Kidney capillary endothelial cell (primary cell): ENCODE results near the gene ACO1.

Experiments
- DNase-seq: peaks from one replicate; pipeline ENCODE4 v3.0.0-alpha.2; 2018; ENCODE audit warnings: low spot score

The ACO1 gene

DNA sequence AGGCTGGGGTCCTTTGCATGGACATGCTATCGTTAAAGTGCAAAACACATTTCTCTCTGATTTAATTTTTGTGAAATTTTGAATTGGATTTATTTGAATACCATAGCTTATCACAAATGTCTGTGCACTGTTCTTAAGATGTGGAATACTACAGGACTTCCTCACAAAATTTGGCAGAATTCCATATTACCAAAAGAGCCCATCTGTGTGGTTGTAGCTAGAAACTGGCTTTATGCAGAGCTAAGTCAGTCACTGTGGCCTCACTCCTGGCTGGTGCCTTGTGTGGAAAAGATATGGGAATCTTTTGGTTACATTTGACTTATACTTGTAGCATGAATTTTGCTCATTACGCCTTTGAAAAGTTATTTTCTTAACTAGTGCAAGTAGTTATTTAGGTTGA, 35.5 kb downstream of the ACO1 start:
- no peak for DNase-seq

DNA sequence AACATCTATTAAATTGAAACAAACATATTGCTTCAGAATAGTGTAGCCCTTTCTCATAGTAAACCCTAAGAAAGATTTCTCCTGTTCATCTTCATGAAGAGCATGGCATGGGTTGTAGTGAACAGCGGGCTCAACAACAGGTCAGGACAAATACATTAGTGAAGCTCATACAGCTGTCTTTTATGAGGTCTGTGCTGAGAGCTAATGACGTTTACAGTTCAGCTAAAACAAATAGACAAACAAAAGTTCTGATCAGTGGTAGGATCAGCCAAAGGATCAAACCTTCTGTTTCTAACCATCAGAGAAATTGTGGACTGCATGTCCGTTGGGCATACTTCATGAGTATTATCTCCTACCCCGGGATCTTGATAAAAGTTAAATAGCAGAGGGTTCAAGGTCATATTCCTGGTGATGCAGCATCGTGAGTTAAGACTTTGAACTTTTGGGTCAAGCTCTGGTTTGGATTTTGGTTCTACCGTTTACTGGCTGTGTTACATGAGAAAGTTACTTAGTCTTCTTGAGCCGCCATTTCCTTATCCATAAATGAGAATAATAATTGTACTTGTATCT, 37.9 kb downstream of the ACO1 start:
- DNase-seq = no peak

DNA sequence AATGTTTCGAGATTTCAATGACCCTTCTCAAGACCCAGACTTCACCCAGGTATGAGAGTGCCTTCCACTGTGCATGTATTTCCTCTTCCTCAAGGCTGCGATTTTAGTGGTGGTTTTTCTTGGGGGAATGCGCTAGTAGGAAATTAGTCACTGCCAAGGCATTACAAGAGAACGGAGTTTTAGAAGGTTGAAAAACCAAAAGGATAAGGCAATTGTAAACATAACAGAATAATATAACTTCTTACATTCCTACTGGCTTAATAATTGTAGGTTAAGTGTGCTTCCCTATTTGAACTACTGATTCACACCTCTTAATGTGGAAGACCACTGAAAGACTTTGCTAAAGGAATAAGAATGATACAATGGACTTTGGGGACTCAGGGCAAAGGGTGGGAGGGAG, 38.9 kb downstream of the ACO1 start:
- peak; percentile 33 for DNase-seq

DNA sequence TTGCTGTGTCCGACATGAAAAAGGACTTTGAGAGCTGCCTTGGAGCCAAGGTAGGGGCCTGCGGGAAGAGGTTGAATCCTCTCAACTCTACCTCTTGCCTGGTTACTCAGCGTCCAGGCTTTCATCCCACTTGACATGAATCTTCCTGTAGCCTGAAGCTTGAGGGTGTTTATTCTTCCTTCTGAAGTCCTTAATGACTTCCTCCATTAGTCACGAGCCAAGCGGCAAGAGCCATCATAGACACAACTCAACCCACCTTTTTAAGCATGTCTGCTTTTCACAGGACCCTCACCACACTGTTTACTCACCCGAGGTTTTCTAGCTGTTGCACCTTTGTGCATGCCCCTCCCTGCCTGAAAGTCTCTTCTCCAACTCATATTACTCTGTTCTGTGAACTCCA, 40.2 kb downstream of the ACO1 start:
- DNase-seq = peak; percentile 7

DNA sequence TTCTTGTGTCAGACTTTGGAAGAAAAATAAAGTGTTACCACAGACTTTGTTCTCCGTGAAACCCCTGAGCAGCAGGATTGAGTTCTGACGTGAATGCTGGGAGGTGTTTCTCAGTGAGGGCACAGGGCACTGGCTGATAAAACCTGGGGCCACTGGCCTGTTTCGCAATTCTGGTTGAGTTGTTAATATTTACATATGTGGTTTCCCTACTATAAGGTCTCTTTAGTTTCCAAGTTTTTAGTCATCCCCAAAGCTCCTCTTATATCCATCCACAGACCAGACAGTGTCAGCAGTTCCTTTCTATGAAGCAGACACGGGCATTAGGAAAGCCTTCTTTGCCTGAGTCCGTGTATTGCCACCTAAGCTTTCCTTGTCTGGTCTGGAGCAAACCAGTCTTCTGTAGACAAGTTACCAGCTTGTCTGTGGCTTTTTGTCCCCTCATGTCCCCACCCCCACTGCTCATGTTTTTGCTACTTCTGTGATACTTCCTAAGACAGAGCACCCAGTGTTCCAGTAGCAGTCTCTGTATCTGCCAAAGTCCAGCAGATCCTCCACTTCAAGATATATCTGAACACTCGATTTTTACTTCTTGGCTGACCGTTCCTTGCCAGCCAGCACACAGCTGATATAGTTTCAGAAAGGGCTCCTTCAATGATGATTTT, 42.0 kb downstream of the ACO1 start:
- no peak for DNase-seq

DNA sequence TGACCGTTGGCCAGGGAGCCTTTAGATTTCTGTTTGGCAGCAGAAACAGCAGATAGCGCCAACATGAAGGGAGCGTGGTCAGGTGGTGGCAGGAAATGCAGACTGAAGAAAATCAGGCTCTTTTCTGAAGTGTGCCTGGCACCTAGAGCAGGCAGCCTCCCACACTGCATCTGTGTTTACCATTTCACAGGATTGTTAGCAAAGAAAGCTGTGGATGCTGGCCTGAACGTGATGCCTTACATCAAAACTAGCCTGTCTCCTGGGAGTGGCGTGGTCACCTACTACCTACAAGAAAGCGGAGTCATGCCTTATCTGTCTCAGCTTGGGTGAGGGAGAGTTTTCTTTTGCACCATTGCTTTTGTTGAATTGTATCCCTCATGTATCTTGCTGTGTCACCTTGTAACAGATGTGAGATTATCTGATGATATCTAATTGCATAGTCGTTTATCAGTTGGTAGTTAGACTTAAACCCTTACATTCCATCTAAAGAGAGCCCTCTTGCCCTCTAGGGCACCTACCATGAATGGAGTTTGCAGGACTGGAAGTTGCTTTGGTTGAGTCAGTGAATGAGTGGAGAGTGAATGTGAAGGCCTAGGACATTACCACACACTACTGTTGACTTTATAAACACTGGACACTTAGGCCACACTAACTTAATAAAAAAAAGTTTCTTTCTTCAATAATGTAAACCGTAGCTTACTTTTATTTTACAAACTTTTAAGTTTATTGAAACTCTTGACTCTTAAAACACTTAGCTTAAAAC, 42.8 kb downstream of the ACO1 start:
- DNase-seq = no peak

DNA sequence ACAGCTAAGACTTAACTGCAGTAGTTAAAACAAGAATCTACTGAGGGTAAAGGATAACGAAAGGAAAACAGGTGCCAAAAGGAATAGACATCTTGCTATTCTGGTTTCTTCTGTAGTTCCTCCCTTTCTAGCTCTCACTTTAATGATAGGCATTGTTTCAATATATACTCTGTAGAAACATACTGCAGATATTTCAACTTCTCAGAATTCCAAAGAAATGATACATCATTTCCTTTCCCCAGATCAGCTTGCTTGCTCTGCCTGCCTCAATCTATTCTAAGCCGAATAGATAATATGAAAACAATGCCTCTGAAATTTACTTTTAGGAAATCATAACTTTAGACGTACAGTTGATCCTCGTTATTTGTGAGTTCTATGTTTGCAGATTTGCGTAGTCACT, 46.3 kb downstream of the ACO1 start:
- DNase-seq = peak; percentile 78

DNA sequence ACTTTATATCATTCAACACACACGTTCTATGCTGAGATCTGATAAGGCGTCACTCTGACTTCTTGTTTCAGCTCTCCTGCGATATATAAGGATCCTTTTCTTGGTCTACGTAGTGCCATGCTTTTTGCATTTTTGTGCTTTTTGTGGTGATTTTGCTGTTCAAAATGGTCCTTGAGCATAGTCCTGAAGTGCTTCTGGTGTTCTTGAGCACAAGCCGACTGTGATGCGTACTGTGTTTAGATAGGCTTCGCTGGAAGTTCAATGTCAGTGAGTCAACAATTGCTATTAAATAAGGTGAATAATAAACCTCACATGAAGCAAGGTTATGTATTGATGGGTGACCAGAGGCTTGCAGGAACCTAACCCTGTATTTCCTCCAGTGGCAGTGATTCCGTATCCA, 46.8 kb downstream of the ACO1 start:
- DNase-seq = no peak

DNA sequence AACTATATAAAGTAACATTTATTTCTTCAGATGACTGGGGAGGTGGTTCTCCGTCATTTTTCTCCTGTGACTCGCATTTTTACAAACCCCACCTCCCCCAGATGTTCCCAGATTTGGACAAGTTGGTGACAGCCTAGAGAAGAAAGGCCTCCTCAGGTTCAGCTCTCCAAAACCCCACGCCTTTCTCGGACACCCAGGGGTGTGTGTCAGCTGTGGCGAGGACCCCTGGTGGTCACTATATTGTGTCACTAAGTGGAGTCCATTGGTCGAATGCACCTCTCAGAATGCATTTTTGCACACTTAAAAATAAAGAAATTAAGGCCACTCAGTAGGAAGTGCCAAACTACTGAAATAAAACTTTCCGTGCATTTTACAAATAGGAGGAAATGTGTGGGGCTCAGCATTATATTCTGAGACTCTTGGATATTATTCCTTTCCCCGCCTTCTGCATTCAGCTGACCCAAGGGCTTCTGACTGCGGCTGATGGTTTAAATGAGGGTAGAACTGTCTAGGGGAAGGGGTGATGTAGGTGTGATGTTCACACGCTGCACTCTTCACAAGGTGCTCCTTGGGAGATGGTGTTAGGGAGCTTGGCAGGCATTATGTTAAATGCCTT, 47.6 kb downstream of the ACO1 start:
- peak; percentile 20 for DNase-seq

DNA sequence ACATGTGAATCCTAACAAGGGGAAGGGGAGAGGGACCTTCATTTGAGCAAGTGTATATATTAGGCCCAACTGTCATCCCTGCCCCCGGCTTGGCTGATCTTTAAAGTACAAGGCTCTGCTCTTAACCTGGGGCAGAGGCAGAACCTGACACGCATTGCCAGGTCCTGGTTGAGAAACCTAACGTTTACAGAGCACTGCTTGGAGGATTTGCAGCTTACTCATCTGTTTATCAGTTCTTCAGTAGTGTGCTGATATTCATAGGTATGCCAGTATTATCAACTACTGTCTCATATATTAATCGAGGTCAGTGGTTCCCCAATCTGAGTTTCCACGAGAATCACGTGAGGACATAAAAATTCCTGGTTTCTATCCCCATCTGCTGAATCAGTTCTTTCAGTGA, 50.4 kb downstream of the ACO1 start:
- no peak for DNase-seq

DNA sequence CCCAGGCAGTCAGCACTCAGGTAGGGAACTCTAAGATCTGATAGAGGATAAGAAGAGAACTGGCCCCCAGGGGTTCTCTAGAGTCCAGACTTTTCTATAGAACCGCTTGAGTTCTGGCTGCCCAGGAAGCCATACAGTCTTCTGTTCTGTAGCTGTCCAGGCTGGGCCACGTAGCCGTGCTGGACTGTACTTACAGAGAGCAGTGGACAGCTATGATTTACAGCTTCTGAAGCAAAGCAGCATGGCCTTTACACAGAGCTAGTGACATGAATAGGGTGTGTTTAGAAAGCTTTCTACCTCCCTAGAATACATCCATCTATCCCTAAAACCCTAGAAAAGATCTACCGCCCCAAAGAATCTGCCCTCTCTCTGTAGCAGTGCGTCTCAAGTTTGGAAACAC, 57.2 kb downstream of the ACO1 start:
- DNase-seq = no peak

DNA sequence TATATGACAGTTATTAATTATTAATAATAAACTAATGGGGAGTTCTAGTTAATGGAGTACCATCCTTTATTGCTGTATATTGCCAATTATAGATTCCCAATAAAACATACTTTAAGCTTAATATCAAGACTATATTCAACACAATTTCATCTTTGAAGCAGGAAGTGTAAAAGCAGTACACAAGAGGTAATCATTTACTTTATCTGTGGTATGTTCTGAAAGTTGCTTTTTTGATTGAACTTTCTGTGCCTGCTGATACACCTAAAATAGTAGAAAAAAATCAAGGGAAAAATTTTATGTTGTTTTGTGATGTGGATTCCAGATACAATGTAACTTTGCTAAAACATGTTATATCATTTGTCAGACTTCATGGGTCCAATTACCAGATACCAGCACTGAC, 58.0 kb downstream of the ACO1 start:
- DNase-seq = no peak

DNA sequence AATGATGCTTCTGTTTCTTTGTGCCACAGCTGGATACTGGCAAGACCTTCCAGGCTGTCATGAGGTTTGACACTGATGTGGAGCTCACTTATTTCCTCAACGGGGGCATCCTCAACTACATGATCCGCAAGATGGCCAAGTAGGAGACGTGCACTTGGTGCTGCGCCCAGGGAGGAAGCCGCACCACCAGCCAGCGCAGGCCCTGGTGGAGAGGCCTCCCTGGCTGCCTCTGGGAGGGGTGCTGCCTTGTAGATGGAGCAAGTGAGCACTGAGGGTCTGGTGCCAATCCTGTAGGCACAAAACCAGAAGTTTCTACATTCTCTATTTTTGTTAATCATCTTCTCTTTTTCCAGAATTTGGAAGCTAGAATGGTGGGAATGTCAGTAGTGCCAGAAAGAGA, 65.5 kb downstream of the ACO1 start:
- no peak for DNase-seq

DNA sequence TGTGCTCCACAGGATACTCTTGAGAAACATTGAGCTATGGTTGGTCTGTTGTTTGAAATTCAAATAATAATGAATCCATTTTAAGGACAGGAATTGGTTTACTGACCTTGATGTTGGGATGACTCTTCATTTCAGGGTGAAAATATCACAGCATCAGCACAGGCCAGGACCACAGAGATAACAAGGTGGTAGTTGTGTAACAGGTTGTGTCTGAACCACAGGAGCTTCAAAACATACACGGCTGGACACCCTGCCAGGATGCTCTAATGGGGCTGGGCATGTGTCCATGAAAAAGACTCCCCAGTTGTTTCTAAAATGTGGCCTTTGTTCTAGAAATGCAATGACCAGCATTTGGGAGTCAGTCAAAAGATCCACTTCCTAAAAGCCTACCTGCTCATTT, 69.8 kb downstream of the ACO1 start:
- no peak for DNase-seq

DNA sequence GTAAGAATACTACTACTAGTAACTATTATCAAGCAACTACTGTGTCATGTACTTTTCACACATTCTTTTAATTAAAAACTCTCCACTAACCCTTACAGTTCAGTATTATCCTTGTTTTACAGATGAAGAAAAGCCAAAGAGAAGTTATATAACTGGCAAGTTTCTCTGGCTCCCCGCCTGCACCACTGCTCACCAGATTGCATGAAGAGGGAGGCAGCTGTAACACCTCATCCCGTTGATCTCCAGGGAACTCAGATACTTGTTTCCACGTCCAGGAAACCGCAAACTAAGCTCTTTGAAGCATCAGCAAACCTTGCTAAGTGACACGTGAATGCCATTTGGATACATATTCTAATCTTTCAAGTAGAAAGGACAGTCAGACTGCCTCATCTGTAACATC, 71.3 kb downstream of the ACO1 start:
- DNase-seq = no peak

DNA sequence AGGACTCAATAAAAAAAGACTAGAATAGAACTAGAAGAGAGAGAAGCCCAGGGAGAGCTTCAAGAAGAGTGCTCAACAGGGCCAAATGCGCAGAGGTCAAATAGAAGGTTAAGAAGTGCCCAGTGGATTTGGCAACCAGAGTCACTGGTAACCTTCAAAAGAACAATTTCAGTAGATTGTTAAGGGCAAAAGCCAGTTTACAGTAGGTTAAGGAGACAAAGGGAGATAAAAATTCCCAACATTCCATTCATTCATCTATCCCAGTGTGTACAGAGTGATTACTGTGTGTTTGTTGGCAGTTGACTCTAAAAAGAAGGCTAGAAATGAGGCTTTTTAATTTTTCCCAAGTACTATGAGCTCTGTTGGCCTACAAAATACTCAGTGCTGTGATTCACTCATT, 72.1 kb downstream of the ACO1 start:
- DNase-seq = no peak

DNA sequence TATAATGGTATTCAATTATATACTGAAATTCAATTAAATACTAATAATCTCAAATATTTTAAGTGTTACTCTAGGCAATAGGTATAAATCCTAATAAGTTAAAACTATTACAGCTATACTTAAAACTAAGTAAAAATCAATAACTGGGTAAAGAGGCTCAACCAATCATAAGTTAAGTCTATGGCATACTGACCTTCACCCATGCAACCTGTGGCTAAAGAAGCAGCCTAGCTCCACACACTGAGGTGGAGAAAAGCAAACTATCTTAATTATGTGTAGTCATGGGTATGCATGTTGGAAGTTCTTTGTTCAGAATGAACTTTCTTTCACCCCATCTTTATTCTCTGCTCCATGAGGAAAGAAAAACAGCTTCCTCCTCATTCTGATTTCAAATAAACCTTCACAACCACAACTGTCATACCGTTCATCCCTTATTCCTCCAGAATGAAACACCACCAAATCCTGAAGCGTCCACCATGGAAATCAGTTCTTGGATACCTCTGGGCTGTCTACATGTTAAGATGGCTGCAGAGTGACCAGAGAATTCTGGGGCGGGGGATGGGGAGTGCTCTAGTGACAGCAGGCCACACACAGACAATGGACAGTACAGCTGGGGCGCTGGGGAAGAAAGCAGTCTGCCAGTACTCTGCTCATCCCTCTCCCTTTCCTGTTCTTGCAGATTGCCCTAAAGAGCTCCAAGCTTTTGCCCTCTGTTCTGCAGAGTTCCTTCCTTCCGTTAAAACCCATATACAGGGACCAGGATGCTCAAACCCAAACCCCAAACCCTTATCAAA, 79.3 kb downstream of the ACO1 start:
- no peak for DNase-seq

DNA sequence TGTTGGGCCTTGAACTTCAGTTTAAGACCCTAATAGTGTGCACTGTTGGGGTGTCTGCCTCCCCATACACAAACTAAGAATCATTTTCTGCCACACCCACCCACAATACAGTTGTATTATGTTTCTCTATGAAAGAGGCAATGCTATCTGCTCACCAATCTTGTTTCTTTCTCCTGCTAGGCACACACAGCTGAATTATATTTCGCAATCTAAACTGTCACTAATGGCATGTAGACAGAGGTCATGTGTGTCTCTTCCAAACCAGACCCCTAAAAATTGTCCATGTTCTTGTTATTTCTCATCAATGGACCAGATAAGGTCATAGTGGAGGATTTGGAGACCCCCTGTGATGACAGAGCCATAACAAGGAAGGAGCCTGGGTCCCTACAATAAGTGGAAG, 84.3 kb downstream of the ACO1 start:
- DNase-seq = no peak

DNA sequence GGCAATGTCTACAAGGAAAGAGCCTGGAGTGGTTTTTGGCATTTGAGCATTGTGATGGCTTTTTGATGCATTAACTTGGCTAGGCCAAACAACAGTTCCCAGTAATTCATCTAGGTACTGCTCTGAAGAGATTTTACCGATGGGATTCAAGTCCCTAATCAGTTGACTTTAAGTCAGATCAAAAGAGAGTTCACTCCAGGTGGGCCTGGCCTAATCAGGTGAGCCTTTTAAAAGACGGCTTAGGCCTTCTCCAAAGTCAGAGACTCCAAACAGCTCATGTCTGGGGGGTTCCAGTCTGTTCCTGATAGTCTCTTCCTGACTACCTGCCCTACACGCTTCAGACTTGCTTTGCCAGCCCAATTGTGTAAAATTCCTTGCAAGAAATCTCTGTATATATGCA, 87.9 kb downstream of the ACO1 start:
- no peak for DNase-seq

DNA sequence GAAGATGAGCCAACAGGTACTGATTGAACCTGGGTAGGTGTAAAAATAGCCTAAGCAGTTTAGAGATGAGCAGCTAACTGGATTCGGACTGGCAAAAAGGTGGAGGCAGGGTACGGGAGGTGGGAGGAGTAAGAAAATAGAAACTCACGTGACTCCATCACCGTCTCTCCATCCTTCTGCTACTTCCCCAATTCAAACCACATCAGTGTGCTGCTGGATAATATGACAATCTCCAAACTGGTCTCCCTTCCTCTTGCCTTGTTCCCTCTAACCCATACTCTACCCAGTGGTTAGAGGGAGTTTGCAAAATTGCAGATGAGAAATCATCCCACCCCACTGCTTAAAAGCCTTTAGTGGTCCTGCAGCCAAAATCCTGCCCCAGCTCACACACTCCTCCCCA, 98.9 kb downstream of the ACO1 start:
- DNase-seq = no peak

DNA sequence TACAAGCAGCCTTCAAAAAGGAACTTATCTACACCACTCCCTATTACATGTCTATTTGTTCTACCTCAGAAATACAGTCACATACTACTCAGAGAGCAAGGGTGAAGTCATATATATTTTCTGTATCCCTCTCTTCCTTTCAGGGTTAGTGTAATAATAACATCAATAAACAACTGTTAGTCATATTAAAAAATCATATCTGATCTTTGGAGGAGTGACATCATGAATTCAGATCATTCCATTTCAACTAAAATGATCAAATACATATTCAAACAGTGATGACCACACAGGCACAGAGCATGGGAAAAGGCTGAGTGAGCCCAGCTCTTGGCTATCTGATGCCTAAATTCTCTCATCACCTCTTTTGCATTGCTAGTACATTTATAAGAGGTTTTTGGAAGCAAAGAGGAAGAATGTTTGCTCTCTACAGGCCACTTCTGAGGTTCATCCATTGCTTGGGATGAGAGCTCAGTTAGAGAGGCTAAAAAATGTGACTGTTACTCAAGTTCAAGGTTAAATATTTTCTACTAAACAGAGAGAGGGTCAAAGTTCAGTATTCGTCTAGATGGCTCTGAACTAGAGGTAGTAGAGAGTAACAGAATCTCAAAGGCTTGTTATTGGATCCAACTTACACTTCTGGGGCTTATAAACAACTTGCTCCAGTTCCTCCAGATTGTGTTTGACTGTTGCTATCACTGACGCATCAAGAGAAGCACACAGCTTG, 102.6 kb downstream of the ACO1 start:
- DNase-seq = no peak

DNA sequence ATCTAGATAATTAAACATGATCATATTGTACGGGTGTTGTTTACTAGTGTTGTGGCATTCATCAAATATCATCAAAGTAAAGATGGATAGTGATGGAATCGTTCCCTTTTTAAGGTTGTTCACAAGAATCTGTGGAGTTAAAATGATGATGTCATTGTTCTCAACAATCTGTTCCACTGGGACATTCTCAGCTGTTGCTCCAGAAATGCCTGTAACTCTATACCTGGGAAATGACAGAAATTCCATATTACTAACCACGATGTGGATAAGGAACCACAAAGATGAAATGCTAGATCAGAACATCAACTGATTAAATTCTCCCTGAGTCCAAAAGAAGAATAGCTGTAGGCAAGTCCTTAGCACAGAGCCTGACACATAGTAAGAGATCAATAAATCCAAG, 103.5 kb downstream of the ACO1 start:
- no peak for DNase-seq
